ENCODE data around the gene NKAIN2.

Gene NKAIN2

DNA sequence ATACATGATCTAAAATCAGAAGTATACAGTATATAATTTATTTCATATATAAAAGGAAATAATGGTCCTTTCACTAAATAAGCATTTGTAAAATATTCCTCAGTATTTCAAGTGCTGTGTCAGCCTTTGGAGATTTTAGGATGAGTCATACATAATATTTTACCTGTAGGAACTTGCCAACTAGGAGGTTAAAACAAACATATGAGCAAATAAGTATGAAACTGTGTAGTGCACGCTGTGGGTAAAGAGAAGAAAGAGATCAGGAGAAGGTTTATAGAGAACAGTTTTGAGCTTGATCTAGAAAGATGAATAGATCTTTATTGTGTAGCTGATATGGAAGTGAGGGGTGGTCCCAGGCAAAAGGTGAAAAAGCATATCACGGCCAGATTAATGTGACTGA, 988.7 kb downstream of the NKAIN2 start:
- DNase-seq: no peak

DNA sequence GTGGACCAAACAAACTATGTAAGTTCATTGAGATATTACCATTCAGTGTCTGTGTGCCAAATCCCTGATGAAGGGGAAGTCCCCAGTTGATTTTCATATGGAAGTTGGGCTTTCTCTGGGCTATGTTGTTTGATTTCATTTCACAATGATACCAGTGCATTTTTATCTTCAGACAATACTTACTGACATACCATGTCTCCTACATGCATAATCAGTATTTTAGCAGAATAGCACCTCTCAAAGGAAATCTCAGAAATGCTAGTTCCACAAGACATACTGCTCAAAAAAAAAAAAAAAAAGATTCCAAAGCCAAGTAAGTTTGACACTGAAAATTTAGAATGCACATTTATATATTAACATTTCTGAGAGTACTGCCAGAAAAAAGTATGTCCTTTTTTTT, 989.7 kb downstream of the NKAIN2 start:
- no peak for DNase-seq

DNA sequence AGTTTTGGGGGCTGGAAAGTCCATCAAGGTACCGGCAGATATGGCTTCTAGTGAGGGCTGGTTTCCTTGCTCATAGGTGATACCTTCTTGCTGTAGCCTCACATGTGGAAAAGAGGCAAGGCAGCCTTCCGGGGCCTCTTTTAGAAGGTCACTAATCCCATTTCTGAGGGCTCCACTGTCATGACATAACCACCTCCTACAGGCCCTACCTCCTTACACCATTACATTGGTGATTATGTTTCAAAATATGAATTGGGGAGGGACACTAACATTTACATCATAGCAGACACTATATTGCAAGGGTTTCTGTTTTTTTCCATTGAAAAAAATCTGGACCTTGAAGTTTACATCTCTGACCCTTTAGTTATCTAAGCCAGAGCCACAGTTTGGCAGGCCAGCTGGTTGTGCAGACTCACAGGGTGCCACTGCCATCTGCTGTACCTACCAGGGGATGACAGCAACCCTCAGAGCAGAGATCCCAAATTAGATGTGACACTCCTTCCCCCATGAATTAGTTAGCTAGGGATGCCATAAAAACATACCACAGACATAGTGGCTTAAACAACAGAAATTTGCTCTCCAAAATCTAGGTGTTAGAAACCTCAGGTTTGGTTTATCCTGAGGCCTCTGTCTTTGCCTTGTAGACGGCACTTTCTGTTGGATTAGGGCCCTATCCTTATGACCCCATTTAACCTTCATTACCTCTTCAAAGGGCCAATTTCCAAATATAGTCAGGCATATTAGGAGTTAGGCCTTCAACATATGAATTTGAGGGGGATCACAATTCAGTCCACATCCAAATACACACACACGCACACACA, 992.2 kb downstream of the NKAIN2 start:
- peak; percentile 10 for DNase-seq

DNA sequence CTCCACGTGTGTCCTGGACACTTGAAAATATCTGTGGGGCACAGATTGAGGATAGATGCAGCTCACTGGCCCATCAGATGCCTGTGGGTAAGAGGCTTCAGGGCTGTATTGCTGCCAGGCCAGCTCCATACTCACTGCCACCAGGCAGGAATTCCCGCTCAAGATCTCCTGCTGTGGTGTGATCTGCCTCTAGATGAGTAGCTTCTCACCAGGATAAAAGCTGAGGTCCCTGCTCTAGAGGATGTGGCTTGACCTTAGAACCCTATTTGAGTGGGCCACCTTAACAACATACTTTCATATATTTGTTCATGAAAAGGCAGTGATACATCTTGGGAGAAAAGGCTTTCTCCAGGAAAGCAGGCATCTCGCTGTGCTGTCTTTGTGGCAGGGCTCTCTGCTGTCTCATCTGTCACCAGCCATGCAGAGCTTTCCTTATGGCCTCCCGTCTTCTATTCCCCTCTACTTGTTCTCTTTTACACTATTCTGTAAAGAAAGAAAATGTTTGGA, 992.9 kb downstream of the NKAIN2 start:
- DNase-seq: no peak

DNA sequence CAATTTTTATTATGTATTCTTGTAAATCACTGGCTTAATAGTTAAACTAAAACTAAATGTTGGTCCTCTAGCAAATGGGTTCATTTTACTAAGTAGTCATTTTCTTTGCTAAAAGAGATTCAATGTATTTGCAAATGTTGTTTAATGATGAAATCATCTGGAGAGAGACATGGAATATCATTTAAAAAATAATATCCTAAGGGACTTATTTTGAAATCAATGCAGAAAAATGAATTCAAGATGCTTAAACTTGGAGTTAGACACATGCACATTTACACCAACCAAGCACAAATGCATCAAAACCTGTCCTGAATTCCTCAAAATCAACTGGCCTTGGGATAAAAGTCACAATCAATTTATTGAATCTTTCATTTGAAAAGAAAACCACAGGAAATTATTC, 993.6 kb downstream of the NKAIN2 start:
- DNase-seq: no peak

DNA sequence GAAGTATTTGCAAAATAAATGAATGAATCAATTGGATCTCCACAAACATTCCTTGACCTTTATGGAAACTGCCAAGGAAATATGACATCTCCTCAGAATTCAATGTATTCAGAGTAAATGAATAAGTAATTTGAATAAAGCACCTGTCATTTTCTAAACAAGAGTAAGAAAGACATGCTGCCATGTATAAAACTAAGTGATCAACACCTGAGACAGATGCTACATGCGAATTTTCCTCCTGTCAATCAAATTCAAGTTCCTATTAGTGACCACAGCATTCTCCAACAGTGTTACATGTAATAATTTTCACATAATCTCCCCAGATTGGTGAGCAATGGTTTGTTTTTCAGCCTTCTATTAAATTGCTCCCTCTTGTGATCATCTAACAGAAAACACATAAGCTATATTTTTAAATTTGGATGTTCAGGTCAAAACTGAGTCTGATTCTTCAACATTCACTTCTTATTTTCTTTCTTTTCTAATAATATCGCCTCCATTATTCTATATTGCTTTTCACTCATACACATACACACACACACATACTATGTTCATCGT, 995.4 kb downstream of the NKAIN2 start:
- DNase-seq: no peak

DNA sequence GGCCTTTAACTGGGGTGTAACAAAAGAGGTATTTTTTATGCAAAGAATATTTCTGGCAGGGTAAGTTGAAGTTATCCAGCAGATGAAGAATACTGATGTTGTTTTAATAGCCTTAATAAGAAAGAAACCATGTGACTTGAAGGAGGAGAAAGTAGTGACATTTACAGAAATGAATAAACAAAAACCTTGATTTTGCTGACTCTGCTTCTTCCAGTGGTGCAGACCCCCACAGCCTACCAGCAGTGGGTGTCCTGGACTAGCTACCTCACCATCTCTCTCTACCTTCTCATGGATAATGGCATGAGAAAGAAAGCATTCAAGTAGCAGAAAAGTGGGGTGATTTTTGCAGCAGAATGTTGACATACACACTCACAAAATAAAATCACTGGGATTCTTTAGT, 996.0 kb downstream of the NKAIN2 start:
- DNase-seq: no peak

DNA sequence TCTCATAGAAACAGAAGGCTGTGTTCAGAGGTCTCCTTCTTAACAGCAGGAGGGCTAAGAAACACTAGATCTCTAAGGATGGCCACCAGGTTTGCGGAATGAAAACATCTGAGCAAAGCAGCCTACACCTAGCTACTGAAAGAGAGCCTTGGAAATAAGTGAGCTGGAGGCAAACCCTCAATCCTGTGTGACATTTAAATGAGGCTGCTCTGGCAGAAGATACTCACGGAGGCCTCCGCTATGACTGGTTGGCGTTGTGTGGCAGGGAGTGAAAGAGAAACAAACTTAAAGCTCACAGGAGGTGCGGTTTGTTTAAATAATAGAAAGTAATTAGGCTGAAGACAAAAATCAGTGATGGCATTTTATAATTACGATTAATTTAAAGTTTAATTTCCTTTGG, 996.6 kb downstream of the NKAIN2 start:
- DNase-seq: no peak

DNA sequence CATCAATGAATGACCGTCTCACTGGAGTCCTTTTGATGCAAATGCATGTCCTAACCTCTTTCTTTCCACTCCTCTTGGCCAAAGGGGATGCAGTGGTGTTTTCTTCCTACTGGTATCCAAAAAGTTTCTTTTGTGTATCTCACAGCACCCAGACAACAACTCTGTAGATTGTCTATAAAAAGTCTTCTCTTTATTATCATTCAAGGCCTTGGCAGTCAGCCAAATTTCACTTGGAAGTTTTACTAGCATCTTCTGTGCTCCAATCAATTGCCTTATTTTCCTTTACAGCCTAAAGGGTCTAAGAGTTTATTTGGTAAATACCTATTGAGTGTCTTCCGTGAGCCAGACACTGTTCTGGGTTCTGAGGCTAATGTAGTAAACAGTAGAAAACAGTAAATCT, 1008.4 kb downstream of the NKAIN2 start:
- no peak for DNase-seq

DNA sequence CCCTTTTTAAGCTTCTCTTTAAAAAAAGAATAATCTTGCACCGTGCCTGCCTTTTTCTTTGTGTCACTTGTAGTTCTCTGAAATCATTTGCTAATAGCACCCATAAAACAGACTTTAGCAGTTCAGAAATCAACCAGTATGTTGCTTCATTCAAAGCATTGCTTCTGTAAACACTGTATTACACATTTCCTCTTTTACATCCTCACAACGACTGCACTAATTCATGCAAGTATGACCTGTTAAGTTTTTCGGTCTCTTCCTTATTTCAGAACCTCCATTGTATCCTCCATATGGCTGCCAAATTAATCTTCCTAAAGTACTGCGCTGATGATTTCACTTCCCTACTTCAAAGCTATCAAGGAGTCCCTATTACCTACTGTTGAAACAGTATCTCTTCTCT, 1015.7 kb downstream of the NKAIN2 start:
- DNase-seq: no peak

DNA sequence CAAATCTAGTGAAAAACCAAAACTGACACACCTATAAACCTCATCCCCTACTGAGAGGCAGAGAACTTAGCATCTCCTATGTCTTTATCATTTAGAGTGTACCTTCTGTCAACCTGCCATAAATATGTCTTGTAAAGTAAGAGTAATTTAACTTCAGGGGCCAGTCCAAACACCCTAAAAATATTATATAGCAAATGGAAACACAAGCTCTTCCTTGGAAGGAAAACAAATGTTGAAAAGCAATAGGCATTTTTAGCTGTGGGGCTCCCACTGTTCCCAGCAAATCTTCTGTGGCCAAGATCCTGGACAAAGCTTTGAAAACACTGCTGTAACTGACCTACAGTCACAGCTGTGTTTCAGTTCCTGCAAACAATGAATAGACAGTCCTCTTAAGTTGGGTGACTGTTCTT, 1018.5 kb downstream of the NKAIN2 start:
- no peak for DNase-seq

DNA sequence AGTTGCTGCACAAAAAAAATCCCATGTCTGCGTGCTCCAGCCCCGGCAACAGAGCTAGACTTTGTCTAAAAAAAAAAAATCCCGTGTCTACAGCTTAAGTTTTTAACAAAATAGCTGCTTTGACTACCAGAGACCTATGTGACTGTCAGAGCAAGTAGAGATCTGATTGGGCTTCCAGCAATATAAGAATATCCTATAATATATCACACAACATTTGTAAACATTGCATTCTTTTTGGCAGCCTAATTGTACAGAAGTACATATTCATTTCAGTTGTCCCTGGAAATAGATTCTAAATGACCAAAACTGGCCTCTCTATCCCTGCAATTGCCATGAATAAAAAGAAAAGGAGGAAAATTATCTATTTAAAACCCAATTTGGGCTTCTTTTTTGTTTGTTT, 1019.1 kb downstream of the NKAIN2 start:
- no peak for DNase-seq

DNA sequence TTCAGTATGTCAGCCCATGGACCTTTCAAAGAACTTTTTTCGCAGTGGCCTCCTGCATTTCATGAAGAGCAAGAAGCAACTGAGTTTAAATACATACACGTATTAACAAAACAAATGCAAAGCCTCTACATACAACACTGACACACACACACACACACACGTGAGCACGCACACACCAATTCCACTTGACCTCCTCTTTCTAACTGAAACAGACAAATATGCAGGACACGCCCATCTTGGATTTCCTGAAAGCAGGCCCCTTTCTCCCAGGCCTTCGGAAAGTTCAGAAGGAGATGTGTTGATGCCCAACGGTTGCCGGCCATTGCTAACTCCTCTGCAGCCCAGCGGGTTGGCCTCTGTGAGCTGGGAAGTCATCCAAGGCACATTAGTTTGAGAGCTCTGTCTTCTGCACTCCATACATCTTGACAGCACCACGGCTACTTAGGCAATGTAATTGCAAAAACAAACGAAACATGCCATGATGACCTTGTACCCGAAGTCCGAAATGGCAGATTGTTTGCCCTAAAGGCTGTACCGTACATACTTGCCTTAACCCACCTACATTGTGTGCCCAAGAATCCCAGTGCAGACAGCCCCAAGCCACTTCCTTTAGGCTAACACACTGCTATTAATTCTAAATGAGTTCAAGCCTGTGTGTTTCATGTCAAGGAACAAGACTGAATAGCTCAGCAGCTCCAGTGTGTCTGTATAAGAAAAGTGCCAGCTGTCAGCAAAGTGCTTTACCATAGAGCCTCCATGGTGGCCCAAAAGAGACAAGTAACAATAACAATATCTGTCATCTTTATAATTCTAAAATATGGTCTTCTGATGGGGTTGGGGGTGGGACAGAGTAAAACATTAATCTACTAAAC, 1019.8 kb downstream of the NKAIN2 start:
- no peak for DNase-seq

DNA sequence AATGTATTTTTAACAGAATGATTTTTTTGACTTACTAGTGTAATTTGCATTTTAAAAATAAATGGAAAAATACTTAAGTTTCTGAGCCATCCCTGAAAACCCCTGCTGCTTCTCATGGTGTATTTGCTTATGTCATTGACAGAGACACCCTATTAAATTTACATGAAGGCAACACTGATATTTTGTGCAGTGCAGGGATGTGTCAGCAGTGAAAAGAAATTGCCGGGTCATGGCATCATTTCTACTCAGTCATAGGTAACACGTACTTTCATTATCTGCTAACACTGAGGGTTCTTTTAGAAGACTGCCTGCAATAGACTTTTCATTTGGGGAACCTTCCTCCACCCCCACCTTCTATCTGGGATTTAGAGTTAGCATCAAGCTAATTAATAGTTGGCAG, 1021.9 kb downstream of the NKAIN2 start:
- DNase-seq: no peak

DNA sequence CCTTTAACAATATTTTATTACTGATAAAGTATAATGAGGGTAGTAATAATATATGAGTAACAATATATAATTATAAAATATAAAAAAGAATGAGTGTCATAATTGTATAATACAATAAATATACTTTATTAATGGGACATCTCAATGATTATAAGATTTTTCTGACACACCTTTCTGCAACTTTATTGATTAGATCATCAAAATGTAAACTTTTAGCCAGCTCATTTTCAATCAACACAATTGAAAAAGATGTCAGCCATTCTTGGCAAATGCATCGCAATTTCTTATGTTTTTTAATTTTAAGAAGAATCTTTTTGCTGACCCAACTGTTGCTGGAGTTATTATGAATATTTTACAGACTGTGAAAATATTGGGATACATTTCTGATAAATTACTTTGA, 1026.2 kb downstream of the NKAIN2 start:
- no peak for DNase-seq

DNA sequence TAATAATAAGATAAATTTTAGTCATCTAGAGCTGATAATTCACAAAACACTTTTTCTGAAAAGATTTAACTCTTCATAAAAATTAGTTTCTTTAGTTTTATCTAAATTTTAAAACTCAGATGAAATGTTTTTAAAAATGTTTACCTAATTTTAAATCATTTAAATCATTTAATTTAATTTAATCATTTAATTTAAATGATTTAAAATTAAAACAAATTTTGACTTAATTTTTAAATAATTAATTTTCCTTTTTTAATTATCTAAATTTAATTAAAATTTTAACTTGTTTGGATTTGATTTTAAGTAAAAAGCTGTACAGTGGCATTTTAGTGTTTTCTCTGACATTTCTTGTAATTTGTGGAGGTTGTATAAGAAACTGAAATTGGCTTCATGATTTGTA, 1026.8 kb downstream of the NKAIN2 start:
- DNase-seq: no peak

DNA sequence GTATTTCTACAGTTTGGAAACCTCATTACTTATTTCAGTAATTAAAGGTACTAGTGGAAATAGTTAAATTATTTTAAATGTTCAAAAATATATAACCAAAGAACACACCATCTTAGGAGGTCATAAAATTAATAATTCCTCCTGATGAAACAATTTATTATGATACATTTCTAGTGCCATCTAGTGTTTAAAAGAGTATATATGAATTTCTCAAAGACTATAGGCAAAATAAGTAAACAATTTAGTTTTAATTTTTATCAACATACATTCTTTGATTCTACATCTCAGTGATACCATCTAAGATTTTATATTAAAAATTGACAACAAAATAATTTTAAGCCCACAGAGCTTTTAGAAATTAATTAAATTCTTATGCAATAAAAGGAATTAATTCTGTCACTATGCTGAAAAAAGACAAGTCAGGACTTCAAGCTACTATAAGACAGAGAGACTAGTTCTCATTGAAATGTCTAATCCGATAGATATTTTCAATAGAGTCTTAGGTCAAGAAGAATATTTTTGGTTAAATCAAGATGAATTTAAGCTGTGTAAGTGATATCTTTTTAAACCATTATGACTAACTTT, 1050.8 kb downstream of the NKAIN2 start:
- no peak for DNase-seq

DNA sequence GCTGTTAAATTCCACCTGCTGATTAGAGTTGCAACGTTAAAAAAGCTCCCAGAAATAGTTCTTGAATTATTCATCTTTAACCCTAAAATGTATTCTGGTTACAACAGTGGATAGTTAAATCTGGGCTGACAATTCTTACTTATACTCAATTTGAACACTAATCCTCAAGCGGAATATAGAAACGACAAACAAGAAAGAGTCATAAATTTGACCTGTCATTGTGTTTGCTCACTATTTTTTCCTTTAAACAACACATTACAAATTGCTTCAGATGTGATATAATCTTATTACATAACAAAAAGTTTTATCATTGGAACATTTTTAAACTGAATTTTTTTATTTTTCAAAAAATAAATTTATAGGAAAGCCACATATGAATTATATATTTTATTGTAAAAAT, 1054.1 kb downstream of the NKAIN2 start:
- DNase-seq: no peak

DNA sequence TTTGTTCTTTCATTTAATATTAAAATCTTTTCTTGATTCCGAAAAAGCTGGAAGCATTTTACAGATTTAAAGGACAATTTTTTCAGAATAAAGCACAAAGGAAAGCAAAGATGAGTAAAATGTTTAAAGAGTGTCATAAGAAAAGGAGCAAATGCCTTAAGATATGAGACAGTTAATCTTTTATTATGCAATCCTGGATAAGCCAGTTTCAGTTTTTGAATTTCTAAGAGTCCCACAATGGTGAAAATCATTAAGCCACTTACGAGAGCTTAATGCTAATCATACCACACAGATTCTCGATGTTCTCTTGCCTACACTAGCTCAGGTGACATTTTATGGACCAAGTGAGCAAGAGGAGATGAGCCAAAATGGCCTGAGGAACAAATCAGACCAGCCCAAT, 1054.9 kb downstream of the NKAIN2 start:
- DNase-seq: no peak

DNA sequence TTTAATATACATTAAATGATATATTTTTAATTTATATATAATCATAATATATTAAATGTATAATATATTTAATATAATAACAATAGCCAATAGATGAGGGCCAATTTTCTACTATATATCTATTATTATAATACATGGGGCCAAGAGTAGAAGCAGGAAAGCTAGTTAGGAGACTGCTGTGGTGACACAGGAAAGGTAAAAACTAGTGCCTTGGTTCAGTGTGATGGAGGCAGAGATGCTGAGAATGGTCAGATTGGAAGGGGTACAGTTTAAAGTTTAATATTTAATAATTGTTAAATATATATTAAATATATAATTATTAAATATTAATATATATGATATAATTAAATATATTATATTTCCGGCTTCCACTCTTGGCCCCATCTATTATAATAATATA, 1055.7 kb downstream of the NKAIN2 start:
- DNase-seq: no peak

DNA sequence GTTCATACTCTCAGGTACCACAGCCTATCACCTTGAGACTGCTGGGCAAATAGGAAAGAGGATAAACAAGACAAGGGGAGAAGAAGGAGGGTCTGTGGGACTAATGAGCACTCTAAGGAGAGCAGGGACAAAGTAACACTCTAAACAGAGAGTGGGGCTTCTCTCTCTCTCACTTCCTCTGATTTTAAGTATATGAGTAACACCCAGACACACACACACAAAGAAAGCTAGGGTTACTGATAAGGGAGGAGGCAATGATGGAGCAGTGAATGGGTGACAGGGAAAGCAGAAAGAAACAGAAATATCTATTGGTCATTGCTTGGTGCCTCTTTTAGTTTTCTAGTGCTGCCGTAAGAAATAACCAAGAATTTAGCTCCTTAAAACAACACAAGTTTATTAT, 1062.4 kb downstream of the NKAIN2 start:
- no peak for DNase-seq

DNA sequence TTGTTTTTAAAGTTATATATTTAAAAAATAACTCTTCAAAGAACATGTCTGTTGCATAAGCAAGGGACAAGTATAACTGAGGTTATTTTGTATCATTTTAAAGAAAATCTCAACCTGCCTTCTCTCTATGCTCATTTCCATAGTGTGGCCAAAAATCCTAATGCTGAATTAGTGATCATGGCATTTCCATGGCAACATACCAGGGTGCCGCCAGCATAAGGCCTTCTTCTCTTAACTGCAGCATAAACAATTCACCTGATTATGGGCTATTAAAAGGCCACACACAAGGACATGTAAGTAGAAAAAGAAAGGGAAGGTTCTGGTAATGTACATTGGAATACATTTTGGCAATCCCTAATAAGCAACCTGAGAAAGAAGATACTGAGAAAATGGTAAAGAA, 1063.5 kb downstream of the NKAIN2 start:
- no peak for DNase-seq

DNA sequence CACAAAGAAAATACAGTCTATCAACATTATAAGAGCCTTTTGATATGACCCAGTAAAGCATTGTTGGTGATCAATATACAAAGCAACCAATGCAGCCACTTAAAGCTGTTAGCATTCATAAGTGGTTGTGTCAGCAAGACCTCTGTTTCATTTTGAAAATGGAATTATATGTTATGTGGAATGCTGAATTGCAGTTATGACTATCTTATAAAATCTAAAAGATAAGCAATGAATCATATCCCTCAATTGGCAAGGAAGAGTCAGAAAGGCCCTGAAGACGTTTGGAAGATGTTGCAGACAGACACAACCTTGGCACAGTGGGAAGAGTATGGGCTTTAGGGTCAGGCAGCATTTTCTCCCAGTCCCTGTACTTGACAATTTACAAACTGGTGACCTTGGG, 1064.8 kb downstream of the NKAIN2 start:
- DNase-seq: no peak
